ENCODE results near the gene PLEKHA6.
"Not testable (repeated sequence)": the region's sequence is repeated elsewhere in the genome, so short reads cannot be mapped to it uniquely, and the experiment has no call there.

Gene PLEKHA6

GRCh38 chr1:204327870-204328269, 31.9 kb downstream of the PLEKHA6 start:
- H3K36me3 Mint-ChIP-seq (ENCODE audit: low read depth); intact Hi-C loops (cut with micrococcal nuclease); H3K27ac Mint-ChIP-seq; H3K4me1 Mint-ChIP-seq (ENCODE audit: low read depth); H3K9me3 Mint-ChIP-seq; H3K4me3 Mint-ChIP-seq; H3K27me3 Mint-ChIP-seq: not testable (repeated sequence)

- Mint-ChIP-seq H3K27me3 (peaks cover 9% of the 10 kb centered on the region), H3K4me3 (no peak overlapping the region), H3K9me3 (no peaks in the 10 kb centered on the region), H3K4me1 (ENCODE audit: low read depth) (peaks cover 7% of the 10 kb centered on the region), H3K27ac (no peak overlapping the region), H3K36me3 (ENCODE audit: low read depth) (no peaks in the 10 kb centered on the region)
- intact Hi-C loops (cut with micrococcal nuclease) = no loop called here
Measured at GRCh38 chr1:204327359-204327758, 32.4 kb downstream of the PLEKHA6 start.

- intact Hi-C loops (cut with micrococcal nuclease) = no loop called here
- Mint-ChIP-seq H3K4me1 (ENCODE audit: low read depth) (peaks cover 7% of the 10 kb centered on the region), H3K9me3 (no peaks in the 10 kb centered on the region), H3K27me3 (peaks cover 9% of the 10 kb centered on the region), H3K4me3 (no peak overlapping the region), H3K36me3 (ENCODE audit: low read depth) (no peaks in the 10 kb centered on the region), H3K27ac (no peak overlapping the region)
Measured at GRCh38 chr1:204326771-204327300, 32.9 kb downstream of the PLEKHA6 start.

- H3K4me3 Mint-ChIP-seq = no peak overlapping the region
- intact Hi-C loops (cut with micrococcal nuclease) = no loop called here
- H3K9me3 Mint-ChIP-seq = no peaks in the 10 kb centered on the region
- H3K27me3 Mint-ChIP-seq = peaks cover 6% of the 10 kb centered on the region
- no peak overlapping the region for H3K27ac Mint-ChIP-seq
- peaks cover 7% of the 10 kb centered on the region for H3K4me1 Mint-ChIP-seq (ENCODE audit: low read depth)
- no peaks in the 10 kb centered on the region for H3K36me3 Mint-ChIP-seq (ENCODE audit: low read depth)
Measured at GRCh38 chr1:204325944-204326343, 33.8 kb downstream of the PLEKHA6 start.

GRCh38 chr1:204323887-204324286, 35.8 kb downstream of the PLEKHA6 start:
- intact Hi-C loops (cut with micrococcal nuclease) = no loop called here
- Mint-ChIP-seq H3K9me3 (no peaks in the 10 kb centered on the region), H3K27ac (no peak overlapping the region), H3K36me3 (ENCODE audit: low read depth) (no peaks in the 10 kb centered on the region), H3K27me3 (peaks cover 8% of the 10 kb centered on the region), H3K4me1 (ENCODE audit: low read depth) (peaks cover 7% of the 10 kb centered on the region), H3K4me3 (no peak overlapping the region)

GRCh38 chr1:204322339-204322868, 37.3 kb downstream of the PLEKHA6 start:
- H3K27me3 Mint-ChIP-seq = peaks cover 6% of the 10 kb centered on the region
- no peak overlapping the region for H3K27ac Mint-ChIP-seq
- no peaks in the 10 kb centered on the region for H3K36me3 Mint-ChIP-seq (ENCODE audit: low read depth)
- H3K4me3 Mint-ChIP-seq = no peak overlapping the region
- peaks cover 4% of the 10 kb centered on the region for H3K4me1 Mint-ChIP-seq (ENCODE audit: low read depth)
- intact Hi-C loops (cut with micrococcal nuclease) = no loop called here
- H3K9me3 Mint-ChIP-seq = no peaks in the 10 kb centered on the region

- Mint-ChIP-seq H3K36me3 (ENCODE audit: low read depth) (no peaks in the 10 kb centered on the region), H3K4me1 (ENCODE audit: low read depth) (no peaks in the 10 kb centered on the region), H3K27ac (no peak overlapping the region), H3K4me3 (no peak overlapping the region), H3K27me3 (peaks cover 4% of the 10 kb centered on the region), H3K9me3 (no peaks in the 10 kb centered on the region)
- intact Hi-C loops (cut with micrococcal nuclease) = no loop called here
Measured at GRCh38 chr1:204321665-204322064, 38.1 kb downstream of the PLEKHA6 start.

GRCh38 chr1:204321051-204321450, 38.7 kb downstream of the PLEKHA6 start:
- Mint-ChIP-seq H3K9me3 (no peaks in the 10 kb centered on the region), H3K4me1 (ENCODE audit: low read depth) (no peaks in the 10 kb centered on the region), H3K4me3 (no peak overlapping the region), H3K36me3 (ENCODE audit: low read depth) (no peaks in the 10 kb centered on the region), H3K27ac (no peak overlapping the region), H3K27me3 (peaks cover 4% of the 10 kb centered on the region)
- intact Hi-C loops (cut with micrococcal nuclease) = no loop called here

- Mint-ChIP-seq H3K27ac (no peak overlapping the region), H3K27me3 (peaks cover 6% of the 10 kb centered on the region), H3K9me3 (no peaks in the 10 kb centered on the region), H3K4me3 (no peak overlapping the region), H3K36me3 (ENCODE audit: low read depth) (no peaks in the 10 kb centered on the region), H3K4me1 (ENCODE audit: low read depth) (no peaks in the 10 kb centered on the region)
- intact Hi-C loops (cut with micrococcal nuclease) = no loop called here
Measured at GRCh38 chr1:204320382-204320804, 39.3 kb downstream of the PLEKHA6 start.

GRCh38 chr1:204319462-204319861, 40.3 kb downstream of the PLEKHA6 start:
- H3K27ac Mint-ChIP-seq = no peak overlapping the region
- intact Hi-C loops (cut with micrococcal nuclease) = no loop called here
- no peak overlapping the region for H3K4me3 Mint-ChIP-seq
- no peaks in the 10 kb centered on the region for H3K9me3 Mint-ChIP-seq
- H3K36me3 Mint-ChIP-seq (ENCODE audit: low read depth) = no peaks in the 10 kb centered on the region
- H3K27me3 Mint-ChIP-seq = peaks cover 7% of the 10 kb centered on the region
- H3K4me1 Mint-ChIP-seq (ENCODE audit: low read depth) = no peaks in the 10 kb centered on the region

GRCh38 chr1:204319027-204319426, 40.7 kb downstream of the PLEKHA6 start:
- H3K9me3 Mint-ChIP-seq = no peaks in the 10 kb centered on the region
- peaks cover 6% of the 10 kb centered on the region for H3K27me3 Mint-ChIP-seq
- intact Hi-C loops (cut with micrococcal nuclease) = no loop called here
- H3K27ac Mint-ChIP-seq = no peak overlapping the region
- no peaks in the 10 kb centered on the region for H3K4me1 Mint-ChIP-seq (ENCODE audit: low read depth)
- H3K4me3 Mint-ChIP-seq = no peak overlapping the region
- no peaks in the 10 kb centered on the region for H3K36me3 Mint-ChIP-seq (ENCODE audit: low read depth)

GRCh38 chr1:204318324-204318723, 41.4 kb downstream of the PLEKHA6 start:
- intact Hi-C loops (cut with micrococcal nuclease) = no loop called here
- no peaks in the 10 kb centered on the region for H3K36me3 Mint-ChIP-seq (ENCODE audit: low read depth)
- H3K4me1 Mint-ChIP-seq (ENCODE audit: low read depth) = no peaks in the 10 kb centered on the region
- no peaks in the 10 kb centered on the region for H3K9me3 Mint-ChIP-seq
- H3K27me3 Mint-ChIP-seq = peaks cover 11% of the 10 kb centered on the region
- no peak overlapping the region for H3K4me3 Mint-ChIP-seq
- no peak overlapping the region for H3K27ac Mint-ChIP-seq

GRCh38 chr1:204317170-204317569, 42.6 kb downstream of the PLEKHA6 start:
- Mint-ChIP-seq H3K36me3 (ENCODE audit: low read depth) (no peaks in the 10 kb centered on the region), H3K4me1 (ENCODE audit: low read depth) (no peaks in the 10 kb centered on the region), H3K9me3 (no peaks in the 10 kb centered on the region), H3K4me3 (no peak overlapping the region), H3K27me3 (peaks cover 15% of the 10 kb centered on the region), H3K27ac (no peak overlapping the region)
- intact Hi-C loops (cut with micrococcal nuclease) = no loop called here

GRCh38 chr1:204316164-204316563, 43.6 kb downstream of the PLEKHA6 start:
- Mint-ChIP-seq H3K27ac (no peak overlapping the region), H3K9me3 (no peaks in the 10 kb centered on the region), H3K36me3 (ENCODE audit: low read depth) (no peaks in the 10 kb centered on the region), H3K4me3 (no peak overlapping the region), H3K27me3 (peaks cover 15% of the 10 kb centered on the region), H3K4me1 (ENCODE audit: low read depth) (no peaks in the 10 kb centered on the region)
- intact Hi-C loops (cut with micrococcal nuclease) = no loop called here
